HepG2 (cell line): ENCODE measurements around the gene NEK6.

Experiments
- HNRNPL ChIP-seq: fragments of 200-400 bp; formaldehyde crosslinking; IDR thresholded peaks from 2 replicates; pipeline ENCODE4 v1.6.1; 2017; ENCODE audit warnings: mild to moderate bottlenecking, low read depth, low read length
- ZNF326 ChIP-seq: sonication (generic); formaldehyde crosslinking; IDR thresholded peaks from 2 replicates; pipeline ENCODE4 v1.4.0; 2020; ENCODE audit warnings: missing genetic modification reagents, borderline replicate concordance
- ZNF350 ChIP-seq: sonication (generic); formaldehyde crosslinking; IDR thresholded peaks from 2 replicates; pipeline ENCODE4 v1.4.0; 2020; ENCODE audit warnings: mild to moderate bottlenecking, low read depth, missing genetic modification reagents, borderline replicate concordance

GRCh38 chr9:124375726-124376125 lies 118.0 kb downstream of the NEK6 start:
- TF ChIP-seq ZNF350 (CRISPR knock-in tag), result no peak
- TF ChIP-seq HNRNPL, result no peak
- TF ChIP-seq ZNF326, result no peak
